GM18511 (cell line): ENCODE data around the gene FAM234A.
"Not testable (repeated sequence)": the region's sequence is repeated elsewhere in the genome, so short reads cannot be mapped to it uniquely, and the experiment has no call there.

Source experiments
- ATAC-seq: cut with Tn5 transposase; IDR thresholded peaks from one replicate; pipeline ENCODE4 v1.9.1; 2021; ENCODE audit warnings: mild to moderate bottlenecking, moderate library complexity; ENCODE audit not compliant: unreplicated experiment

FAM234A gene

GRCh38 chr16:230351-230750 is 4.3 kb upstream of the FAM234A start:
- ATAC-seq, result not testable (repeated sequence)

GRCh38 chr16:230949-231348 is 3.7 kb upstream of the FAM234A start:
- ATAC-seq, result no peak

- ATAC-seq, result no peak
These were observed 5.3 kb downstream of the FAM234A start for GRCh38 chr16:239948-240277.

DNA sequence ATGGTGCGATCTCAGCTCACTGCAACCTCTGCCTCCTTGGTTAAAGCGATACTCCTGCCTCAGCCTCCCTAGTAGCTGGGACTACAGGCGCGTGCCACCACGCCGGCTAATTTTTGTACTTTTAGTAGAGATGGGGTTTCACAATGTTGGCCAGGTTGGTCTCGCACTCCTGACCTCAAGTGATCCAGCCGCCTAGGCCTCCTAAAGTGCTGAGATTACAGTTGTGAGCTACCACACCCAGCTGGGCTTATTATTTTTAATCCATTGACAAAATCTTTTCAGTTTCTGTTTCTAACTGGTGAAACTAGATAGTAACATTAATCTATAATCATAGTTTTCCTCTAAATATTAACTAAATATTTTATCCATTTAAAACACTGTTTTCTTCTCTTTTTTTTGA is 5.9 kb downstream of the FAM234A start:
- no peak for ATAC-seq

DNA sequence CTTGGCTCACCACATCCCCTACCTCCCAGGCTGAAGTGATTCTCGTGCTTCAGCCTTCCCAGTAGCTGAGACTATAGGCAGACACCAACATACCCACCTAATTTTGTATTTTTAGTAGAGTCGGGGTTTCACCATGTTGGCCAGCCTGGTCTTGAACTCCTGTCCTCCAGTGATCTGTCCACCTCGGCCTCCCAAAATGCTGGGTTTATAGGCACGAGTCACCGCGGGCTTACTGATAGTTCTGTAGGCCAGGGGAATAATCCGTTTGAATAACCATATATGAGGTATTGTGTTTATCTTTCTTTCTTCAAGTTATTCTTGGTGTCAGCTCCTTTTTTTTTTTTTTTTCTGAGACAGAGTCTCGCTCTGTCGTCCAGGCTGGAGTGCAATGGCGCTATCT is 7.7 kb downstream of the FAM234A start:
- ATAC-seq, result no peak

DNA sequence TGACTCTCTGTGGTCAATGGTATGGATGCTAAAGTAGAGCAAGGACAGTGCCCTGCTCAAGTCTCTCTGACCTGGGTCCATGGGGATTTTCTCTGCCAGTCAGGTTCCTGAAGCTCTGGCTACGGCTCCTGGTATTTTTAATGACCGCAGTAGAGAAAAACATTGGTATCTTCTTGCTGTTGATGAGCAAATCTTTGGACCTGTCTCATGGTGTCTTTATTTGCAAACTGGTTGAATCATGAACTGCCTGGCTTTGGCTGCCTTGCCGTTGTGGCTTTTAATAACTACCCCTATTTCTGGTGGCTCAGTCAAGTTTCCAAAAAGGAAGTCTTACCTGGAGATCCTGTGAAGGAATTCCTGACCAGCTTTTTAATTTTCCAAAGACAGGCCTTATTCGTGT is 8.7 kb downstream of the FAM234A start:
- ATAC-seq, result no peak

GRCh38 chr16:245105-245504 is 10.5 kb downstream of the FAM234A start:
- no peak for ATAC-seq

- ATAC-seq, result no peak
These were observed 12.4 kb downstream of the FAM234A start for GRCh38 chr16:247027-247426.

DNA sequence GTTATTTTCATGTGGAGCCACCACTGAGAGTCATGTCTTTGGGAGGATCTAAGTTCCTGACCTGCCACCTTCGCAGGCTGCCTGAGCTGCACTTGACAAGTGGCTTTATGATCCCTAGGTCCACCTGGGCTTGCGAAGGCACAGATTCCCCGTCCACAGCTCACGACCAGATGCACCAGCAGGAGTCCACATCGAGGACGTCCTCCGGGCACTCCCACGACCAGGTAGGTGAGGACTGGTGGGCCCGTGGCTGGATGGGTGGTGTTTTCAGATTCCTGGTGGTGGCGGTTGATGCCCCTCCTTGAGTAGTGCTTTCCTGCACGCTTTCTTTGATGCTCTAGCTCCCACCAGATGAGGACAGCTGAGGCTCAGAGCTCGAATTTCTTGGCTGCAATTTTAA is 14.8 kb downstream of the FAM234A start:
- ATAC-seq, result no peak

GRCh38 chr16:252366-253337 is 18.0 kb downstream of the FAM234A start:
- no peak for ATAC-seq

DNA sequence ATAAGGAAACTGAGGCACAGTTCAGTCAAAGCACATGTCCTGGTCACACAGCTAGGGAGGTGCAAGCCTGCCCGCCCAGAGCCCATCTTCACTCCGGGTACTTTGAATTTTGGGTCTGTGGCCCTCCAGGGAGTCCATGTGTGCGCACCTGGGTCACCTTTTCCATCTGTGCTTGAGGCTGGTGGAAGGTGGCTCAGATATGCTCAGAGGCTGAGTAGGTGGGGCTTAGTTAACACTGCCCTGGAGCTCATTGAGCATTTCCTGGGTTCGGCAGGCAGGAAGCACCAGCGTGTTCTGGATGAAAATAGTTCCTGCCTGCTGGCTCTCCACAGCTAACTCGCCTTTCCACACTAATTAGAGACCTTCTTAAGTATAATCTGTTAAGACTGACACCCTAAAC is 19.2 kb downstream of the FAM234A start:
- no peak for ATAC-seq

DNA sequence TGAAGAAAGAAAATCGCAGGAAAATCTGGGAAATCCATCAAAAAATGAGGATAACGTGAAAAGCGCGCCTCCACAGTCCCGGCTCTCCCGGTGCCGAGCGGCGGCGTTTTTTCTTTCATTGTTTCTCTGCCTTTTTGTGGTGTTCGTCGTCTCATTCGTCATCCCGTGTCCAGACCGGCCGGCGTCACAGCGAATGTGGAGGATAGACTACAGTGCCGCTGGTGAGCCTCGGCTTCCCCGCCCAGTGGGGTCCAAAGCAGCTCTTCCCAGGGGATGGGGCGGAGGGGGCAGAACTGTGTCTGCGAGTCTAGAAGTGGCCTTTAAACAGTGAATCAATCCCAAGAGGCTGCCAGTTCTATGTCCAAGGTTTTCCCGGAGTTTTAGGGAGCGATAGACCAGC is 19.8 kb downstream of the FAM234A start:
- ATAC-seq, result no peak

DNA sequence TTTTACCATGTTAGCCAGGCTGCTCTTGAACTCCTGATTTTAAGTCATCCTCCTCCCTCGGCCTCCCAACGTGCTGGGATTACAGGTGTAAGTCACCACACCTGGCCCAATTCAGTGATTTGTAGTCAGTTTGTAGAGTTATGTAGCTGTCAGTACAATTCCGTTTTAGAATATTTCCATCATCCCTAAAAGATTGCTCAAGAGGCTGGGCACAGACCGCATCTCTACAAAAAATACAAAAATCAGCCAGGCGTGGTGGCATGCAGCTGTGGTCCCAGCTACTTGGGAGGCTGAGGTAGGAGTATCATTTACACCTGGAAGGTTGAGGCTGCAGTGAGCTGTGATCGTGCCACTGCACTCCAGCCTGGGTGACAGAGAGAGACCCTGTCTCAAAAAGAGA is 20.6 kb downstream of the FAM234A start:
- ATAC-seq, result no peak

DNA sequence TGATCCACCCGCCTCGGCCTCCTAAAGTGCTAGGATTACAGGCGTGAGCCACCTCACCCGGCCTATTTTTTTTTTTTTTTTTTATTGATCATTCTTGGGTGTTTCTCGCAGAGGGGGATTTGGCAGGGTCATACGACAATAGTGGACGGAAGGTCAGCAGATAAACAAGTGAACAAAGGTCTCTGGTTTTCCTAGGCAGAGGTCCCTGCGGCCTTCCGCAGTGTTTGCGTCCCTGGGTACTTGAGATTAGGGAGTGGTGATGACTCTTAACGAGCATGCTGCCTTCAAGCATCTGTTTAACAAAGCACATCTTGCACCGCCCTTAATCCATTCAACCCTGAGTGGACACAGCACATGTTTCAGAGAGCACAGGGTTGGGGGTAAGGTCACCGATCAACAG is 23.5 kb downstream of the FAM234A start:
- ATAC-seq, result not testable (repeated sequence)

DNA sequence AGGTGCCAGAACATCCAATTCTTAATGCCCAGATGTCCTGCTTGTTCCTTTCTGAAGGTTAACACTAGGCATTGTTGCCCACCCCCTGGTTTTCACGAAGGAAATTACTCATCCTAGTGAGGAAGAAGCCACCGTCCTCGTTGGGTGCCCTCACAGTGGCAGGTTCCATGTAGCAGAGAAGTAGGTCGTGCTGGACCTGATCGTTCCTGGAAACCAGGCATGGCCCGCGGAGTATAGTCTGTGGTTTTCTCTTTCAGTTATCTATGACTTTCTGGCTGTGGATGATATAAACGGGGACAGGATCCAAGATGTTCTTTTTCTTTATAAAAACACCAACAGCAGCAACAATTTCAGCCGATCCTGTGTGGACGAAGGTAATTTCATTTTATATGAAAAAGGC is 24.6 kb downstream of the FAM234A start:
- no peak for ATAC-seq

DNA sequence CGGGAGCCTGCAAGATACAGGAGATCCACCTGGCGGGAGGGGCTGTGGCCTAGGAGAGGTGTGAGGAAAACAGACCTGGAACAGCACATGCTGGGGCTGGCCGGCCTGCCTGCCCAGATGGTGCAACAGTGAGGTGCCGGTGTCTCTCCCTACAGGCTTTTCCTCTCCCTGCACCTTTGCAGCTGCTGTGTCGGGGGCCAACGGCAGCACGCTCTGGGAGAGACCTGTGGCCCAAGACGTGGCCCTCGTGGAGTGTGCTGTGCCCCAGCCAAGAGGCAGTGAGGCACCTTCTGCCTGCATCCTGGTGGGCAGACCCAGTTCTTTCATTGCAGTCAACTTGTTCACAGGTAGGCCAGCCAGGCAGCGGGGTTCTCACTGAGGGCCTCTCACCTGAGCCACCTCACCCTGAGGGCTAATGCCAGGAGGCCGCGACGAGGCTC is 25.2 kb downstream of the FAM234A start:
- no peak for ATAC-seq

DNA sequence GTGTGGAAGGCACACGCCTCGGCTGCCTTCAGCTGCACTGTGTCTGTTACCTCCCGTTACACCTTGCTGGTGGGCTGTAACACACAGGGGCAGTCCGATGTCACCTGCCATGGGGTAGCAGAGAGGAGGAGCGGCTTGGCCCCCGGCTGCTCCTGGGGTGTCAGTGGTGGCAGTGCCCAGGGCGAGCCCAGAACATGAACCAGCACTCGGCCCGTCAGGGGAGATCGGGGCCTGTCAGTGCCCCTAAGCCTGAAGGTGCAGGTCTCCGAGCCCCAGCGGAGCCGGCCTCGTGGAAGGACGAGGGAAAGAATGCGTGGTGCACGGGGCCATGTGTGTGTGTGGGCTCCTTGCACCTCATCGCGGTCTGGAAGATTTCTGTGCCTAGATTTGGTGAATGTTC is 25.7 kb downstream of the FAM234A start:
- ATAC-seq, result no peak

DNA sequence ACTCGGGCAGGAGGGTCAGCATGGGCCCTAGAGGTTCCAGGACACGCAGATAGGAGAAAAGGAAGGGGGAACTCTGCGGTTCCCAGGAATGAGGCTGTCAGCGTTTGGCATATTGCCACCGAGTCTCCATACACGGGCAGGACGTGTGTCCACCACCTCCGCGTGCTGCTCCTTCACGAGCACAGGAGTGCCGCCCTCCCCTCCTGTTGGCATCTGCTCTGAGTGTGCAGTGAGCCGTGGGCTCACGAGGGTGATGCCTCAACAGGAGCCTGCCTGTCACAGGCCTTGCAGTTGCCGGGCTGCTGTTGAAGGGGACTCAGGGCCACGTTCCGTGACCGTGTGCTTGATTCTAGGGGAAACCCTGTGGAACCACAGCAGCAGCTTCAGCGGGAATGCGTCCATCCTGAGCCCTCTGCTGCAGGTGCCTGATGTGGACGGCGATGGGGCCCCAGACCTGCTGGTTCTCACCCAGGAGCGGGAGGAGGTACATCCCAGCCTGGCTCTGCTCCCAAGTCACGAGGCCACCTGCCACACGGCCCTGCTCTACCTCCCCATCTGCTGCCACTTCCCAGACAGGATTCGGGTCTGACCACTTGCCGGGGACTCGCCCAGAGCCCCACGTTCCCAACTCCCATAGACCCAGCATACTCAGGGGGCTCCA is 26.5 kb downstream of the FAM234A start:
- no peak for ATAC-seq

- ATAC-seq, result no peak
These were observed 27.6 kb downstream of the FAM234A start for GRCh38 chr16:262121-262745.

- ATAC-seq, result no peak
These were observed 28.7 kb downstream of the FAM234A start for GRCh38 chr16:263182-263774.

DNA sequence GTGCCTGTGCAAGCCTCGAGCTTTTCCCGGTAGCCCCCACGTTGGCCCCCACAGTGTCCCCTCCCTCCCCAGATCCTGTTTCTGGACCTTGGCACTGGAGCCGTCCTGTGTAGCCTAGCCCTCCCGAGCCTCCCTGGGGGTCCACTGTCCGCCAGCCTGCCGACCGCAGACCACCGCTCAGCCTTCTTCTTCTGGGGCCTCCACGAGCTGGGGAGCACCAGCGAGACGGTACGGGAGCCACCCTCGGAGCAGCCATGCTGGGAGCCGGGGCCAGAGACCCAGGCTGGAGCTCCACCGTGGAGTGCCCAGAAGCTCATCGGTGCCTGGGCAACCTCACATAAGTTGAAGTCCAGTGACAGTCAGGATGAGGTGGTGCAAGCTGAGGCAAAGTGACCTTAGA is 29.3 kb downstream of the FAM234A start:
- ATAC-seq, result no peak
